GM21423 (cell line): ENCODE measurements around the gene WDR26.
A peak's percentile ranks its signal among the peaks of the same experiment; 100 is the strongest.
"Not testable (repeated sequence)": the region's sequence is repeated elsewhere in the genome, so short reads cannot be mapped to it uniquely, and the experiment has no call there.

Experiments
- ATAC-seq: cut with Tn5 transposase; IDR thresholded peaks from one replicate; pipeline ENCODE4 v1.9.1; 2021; ENCODE audit warnings: mild to moderate bottlenecking, moderate library complexity; ENCODE audit not compliant: unreplicated experiment

Gene WDR26

GRCh38 chr1:224433701-224434672 is 610 bp downstream of the WDR26 start:
- ATAC-seq, result no peak

GRCh38 chr1:224433041-224433691 is 1.4 kb downstream of the WDR26 start:
- ATAC-seq, result no peak

GRCh38 chr1:224432672-224433040 is 1.9 kb downstream of the WDR26 start:
- no peak for ATAC-seq

- no peak for ATAC-seq
Observed at GRCh38 chr1:224432146-224432545, 2.5 kb downstream of the WDR26 start.

GRCh38 chr1:224431726-224432125 is 2.9 kb downstream of the WDR26 start:
- no peak for ATAC-seq

GRCh38 chr1:224430511-224431113 is 4.0 kb downstream of the WDR26 start:
- peak; percentile 38 for ATAC-seq

GRCh38 chr1:224429616-224430326 is 4.8 kb downstream of the WDR26 start:
- no peak for ATAC-seq

GRCh38 chr1:224428713-224429112 is 5.9 kb downstream of the WDR26 start:
- ATAC-seq, result not testable (repeated sequence)

- no peak for ATAC-seq
Observed at GRCh38 chr1:224427346-224427745, 7.3 kb downstream of the WDR26 start.

- ATAC-seq, result not testable (repeated sequence)
Observed at GRCh38 chr1:224426869-224427268, 7.7 kb downstream of the WDR26 start.

- no peak for ATAC-seq
Observed at GRCh38 chr1:224425279-224425884, 9.2 kb downstream of the WDR26 start.

- no peak for ATAC-seq
Observed at GRCh38 chr1:224420106-224420505, 14.5 kb downstream of the WDR26 start.

GRCh38 chr1:224411766-224412165 is 22.8 kb downstream of the WDR26 start:
- ATAC-seq, result no peak

GRCh38 chr1:224408294-224408590 is 26.4 kb downstream of the WDR26 start:
- ATAC-seq, result no peak

GRCh38 chr1:224407571-224408293 is 26.9 kb downstream of the WDR26 start:
- ATAC-seq, result no peak

- ATAC-seq, result no peak
Observed at GRCh38 chr1:224406216-224406615, 28.4 kb downstream of the WDR26 start.

GRCh38 chr1:224405604-224405970 is 29.0 kb downstream of the WDR26 start:
- no peak for ATAC-seq

GRCh38 chr1:224404916-224405603 is 29.5 kb downstream of the WDR26 start:
- ATAC-seq, result no peak

- no peak for ATAC-seq
Observed at GRCh38 chr1:224402472-224403036, 32.0 kb downstream of the WDR26 start.
